ENCODE data around the gene EIF4E3.

GRCh38 chr3:71771126-71771525 is 45.9 kb upstream of the EIF4E3 start:
- no peak for TF ChIP-seq CTCF (IDR thresholded peaks at IDR 0.05)
- no peak for TF ChIP-seq POLR2A (IDR thresholded peaks at IDR 0.05)
